Esophagus muscularis mucosa (tissue), 4 donors: ENCODE data around the gene MSH3. TPM values are rescaled to one million over a fixed set of nuclear protein-coding genes. Genes with fewer than 3 reads are reported as not detected.

ENCODE experiments used
- DNase-seq: peaks from one replicate; pipeline ENCODE4 v3.0.0-alpha.2; 2017; ENCODE audit errors: extremely low spot score
- H3K27ac ChIP-seq, 4 donors: fragments of 200-600 bp; sonication (generic); replicated peaks in 1 of 4; 1 replicate in 3 of 4; 2 replicates in 1 of 4; pipeline ENCODE4 v1.5.1; 2016 to 2019; ENCODE audit warnings: mild to moderate bottlenecking in 1 of 4
- H3K27me3 ChIP-seq, 4 donors: fragments of 200-600 bp; sonication (generic); one replicate each; pipeline versions ENCODE4 v1.5.1 to v1.6.0; 2016 to 2019
- H3K36me3 ChIP-seq, 4 donors: fragments of 200-600 bp; sonication (generic); one replicate each; pipeline ENCODE4 v1.5.1; 2016 to 2019
- H3K4me1 ChIP-seq, 4 donors: fragments of 200-600 bp; sonication (generic); one replicate each; pipeline ENCODE4 v1.5.1; 2016 to 2019
- H3K4me3 ChIP-seq, 4 donors: fragments of 200-600 bp; sonication (generic); 1 replicate in 2 of 4; 2 replicates in 2 of 4; pipeline ENCODE4 v1.5.1; 2016 to 2019; ENCODE audit warnings: mild to moderate bottlenecking in 4 of 4, moderate library complexity in 1 of 4
- H3K9me3 ChIP-seq, 4 donors: fragments of 200-600 bp; sonication (generic); 1 replicate in 3 of 4; 2 replicates in 1 of 4; pipeline ENCODE4 v1.5.1; 2016 to 2019
- EP300 ChIP-seq: sonication (generic); formaldehyde crosslinking; IDR thresholded peaks from one replicate; pipeline ENCODE4 v1.6.1; 2017; ENCODE audit warnings: antibody characterized with exemption
- POLR2A ChIP-seq: fragments of 450-650 bp; IDR thresholded peaks from one replicate; pipeline ENCODE4 v1.6.1; 2017; ENCODE audit warnings: antibody characterized with exemption, moderate library complexity, mild to moderate bottlenecking, low read depth
- POLR2AphosphoS5 ChIP-seq, 2 donors: sonication (generic); formaldehyde crosslinking; IDR thresholded peaks; one replicate each; pipeline ENCODE4 v1.6.1; 2017; ENCODE audit warnings: antibody characterized with exemption in 2 of 2
- WGBS: methylation state at CpG from one replicate; pipeline ENCODE4 v1.1.5; 2018; 5-methylcytosine and 5-hydroxymethylcytosine counted together
- intact Hi-C: fragments of 100-400 bp; cut with DNase I; formaldehyde crosslinking; loops from one replicate; pipeline ENCODE4 v1.15.1; 2023
- total RNA-seq, 4 donors: library from RNA; depleted of rRNA; stranded (reverse); fragments of >200 nt; gene quantifications; one replicate each; pipeline versions ENCODE4 v1.1.0 to v1.2.1, GENCODE V29; 2016
- TF ChIP-seq, protein P1 (sequence below), 3 experiments: fragments of 200-600 bp in 2 of 3; fragments of 450-650 bp in 1 of 3; sonication (generic) in 2 of 3; IDR thresholded peaks; one replicate each; pipeline ENCODE4 v1.5.1; 2017 to 2019; ENCODE audit warnings: antibody characterized with exemption in 3 of 3, mild to moderate bottlenecking in 2 of 3, moderate library complexity in 1 of 3

The MSH3 gene
- total RNA-seq, 4 donors from 2014 or later: 7.6 to 11.6 (median 9.3) TPM

GRCh38 chr5:80698369-80698768 lies 43.9 kb downstream of the MSH3 start:
- H3K4me3 ChIP-seq: no peak overlapping the region
- TF ChIP-seq EP300 (no peak), POLR2AphosphoS5 (IDR thresholded peaks at IDR 0.05) (no peak), POLR2A (no peak)
- TF ChIP-seq, protein P1, sequence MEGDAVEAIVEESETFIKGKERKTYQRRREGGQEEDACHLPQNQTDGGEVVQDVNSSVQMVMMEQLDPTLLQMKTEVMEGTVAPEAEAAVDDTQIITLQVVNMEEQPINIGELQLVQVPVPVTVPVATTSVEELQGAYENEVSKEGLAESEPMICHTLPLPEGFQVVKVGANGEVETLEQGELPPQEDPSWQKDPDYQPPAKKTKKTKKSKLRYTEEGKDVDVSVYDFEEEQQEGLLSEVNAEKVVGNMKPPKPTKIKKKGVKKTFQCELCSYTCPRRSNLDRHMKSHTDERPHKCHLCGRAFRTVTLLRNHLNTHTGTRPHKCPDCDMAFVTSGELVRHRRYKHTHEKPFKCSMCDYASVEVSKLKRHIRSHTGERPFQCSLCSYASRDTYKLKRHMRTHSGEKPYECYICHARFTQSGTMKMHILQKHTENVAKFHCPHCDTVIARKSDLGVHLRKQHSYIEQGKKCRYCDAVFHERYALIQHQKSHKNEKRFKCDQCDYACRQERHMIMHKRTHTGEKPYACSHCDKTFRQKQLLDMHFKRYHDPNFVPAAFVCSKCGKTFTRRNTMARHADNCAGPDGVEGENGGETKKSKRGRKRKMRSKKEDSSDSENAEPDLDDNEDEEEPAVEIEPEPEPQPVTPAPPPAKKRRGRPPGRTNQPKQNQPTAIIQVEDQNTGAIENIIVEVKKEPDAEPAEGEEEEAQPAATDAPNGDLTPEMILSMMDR (IDR thresholded peaks at IDR 0.05): no peak
- no peaks in the 10 kb centered on the region for H3K4me1 ChIP-seq
- intact Hi-C loops: no loop called here
- H3K9me3 ChIP-seq: no peaks in the 10 kb centered on the region
- H3K27me3 ChIP-seq: no peaks in the 10 kb centered on the region
- H3K36me3 ChIP-seq: peaks cover 0 to 23% (median 15%) of the 10 kb centered on the region in 4 donors
- WGBS: 79% methylated on average over 5 of the region's 5 CpGs
- no peak overlapping the region for H3K27ac ChIP-seq
- DNase-seq: no peak

GRCh38 chr5:80701597-80701996 lies 47.1 kb downstream of the MSH3 start:
- H3K27me3 ChIP-seq: no peaks in the 10 kb centered on the region
- 82% methylated on average over 1 of the region's 1 CpG for WGBS
- DNase-seq: no peak
- H3K27ac ChIP-seq: no peak overlapping the region
- no peak for TF ChIP-seq POLR2A
- TF ChIP-seq POLR2AphosphoS5 (IDR thresholded peaks at IDR 0.05): no peak
- TF ChIP-seq EP300: no peak
- TF ChIP-seq, protein P1 (IDR thresholded peaks at IDR 0.05): no peak
- intact Hi-C loops: no loop called here
- no peaks in the 10 kb centered on the region for H3K4me1 ChIP-seq
- H3K4me3 ChIP-seq: no peak overlapping the region
- peaks cover 0 to 39% (median 12%) of the 10 kb centered on the region in 4 donors for H3K36me3 ChIP-seq
- no peaks in the 10 kb centered on the region for H3K9me3 ChIP-seq

- H3K4me3 ChIP-seq: no peak overlapping the region
- TF ChIP-seq POLR2AphosphoS5 (IDR thresholded peaks at IDR 0.05): no peak
- TF ChIP-seq POLR2A: no peak
- TF ChIP-seq EP300: no peak
- TF ChIP-seq, protein P1 (IDR thresholded peaks at IDR 0.05): no peak
- intact Hi-C loops: no loop called here
Measured at GRCh38 chr5:80703291-80703690, 48.8 kb downstream of the MSH3 start.

GRCh38 chr5:80703747-80704146 lies 49.3 kb downstream of the MSH3 start:
- H3K36me3 ChIP-seq: peaks cover 0 to 52% (median 13%) of the 10 kb centered on the region in 4 donors
- H3K4me3 ChIP-seq: no peak overlapping the region
- no peaks in the 10 kb centered on the region for H3K4me1 ChIP-seq
- no peak overlapping the region for H3K27ac ChIP-seq
- no peak for DNase-seq
- H3K27me3 ChIP-seq: no peaks in the 10 kb centered on the region
- 78% methylated on average over 5 of the region's 5 CpGs for WGBS
- intact Hi-C loops: no loop called here
- no peaks in the 10 kb centered on the region for H3K9me3 ChIP-seq
- no peak for TF ChIP-seq POLR2A
- TF ChIP-seq EP300: no peak
- TF ChIP-seq, protein P1 (IDR thresholded peaks at IDR 0.05): no peak
- TF ChIP-seq POLR2AphosphoS5 (IDR thresholded peaks at IDR 0.05): no peak

More at GRCh38 chr5:80703291-80703690, 48.8 kb downstream of the MSH3 start:
- DNase-seq: no peak
- Histone ChIP-seq H3K27ac (no peak overlapping the region), H3K9me3 (no peaks in the 10 kb centered on the region), H3K27me3 (no peaks in the 10 kb centered on the region), H3K36me3 (peaks cover 0 to 48% (median 12%) of the 10 kb centered on the region in 4 donors), H3K4me1 (no peaks in the 10 kb centered on the region)

GRCh38 chr5:80704221-80704620 lies 49.8 kb downstream of the MSH3 start:
- intact Hi-C loops: no loop called here
- no peak overlapping the region for H3K4me3 ChIP-seq
- no peaks in the 10 kb centered on the region for H3K9me3 ChIP-seq
- no peak for TF ChIP-seq POLR2A
- TF ChIP-seq EP300: no peak
- TF ChIP-seq, protein P1 (IDR thresholded peaks at IDR 0.05): no peak
- no peak for TF ChIP-seq POLR2AphosphoS5 (IDR thresholded peaks at IDR 0.05)
- H3K27me3 ChIP-seq: no peaks in the 10 kb centered on the region
- DNase-seq: no peak
- no peaks in the 10 kb centered on the region for H3K4me1 ChIP-seq
- no peak overlapping the region for H3K27ac ChIP-seq
- 100% methylated on average over 1 of the region's 1 CpG for WGBS
- H3K36me3 ChIP-seq: peaks cover 0 to 57% (median 15%) of the 10 kb centered on the region in 4 donors
